HG03571 (cell line): ENCODE measurements around the gene RAB5A.
"Not testable (repeated sequence)": the region's sequence is repeated elsewhere in the genome, so short reads cannot be mapped to it uniquely, and the experiment has no call there.

Source experiments
- ATAC-seq: cut with Tn5 transposase; IDR thresholded peaks from one replicate; pipeline ENCODE4 v1.9.1; 2021; ENCODE audit not compliant: unreplicated experiment

Gene RAB5A

GRCh38 chr3:20023623-20024405 is 76.9 kb downstream of the RAB5A start:
- ATAC-seq = no peak

- no peak for ATAC-seq
These were observed 80.2 kb downstream of the RAB5A start for GRCh38 chr3:20027136-20027535.

GRCh38 chr3:20028905-20029331 is 82.0 kb downstream of the RAB5A start:
- ATAC-seq = no peak

GRCh38 chr3:20031939-20032338 is 85.0 kb downstream of the RAB5A start:
- ATAC-seq = not testable (repeated sequence)
